WTC11 (cell line): ENCODE results near the gene DDX4. TPM values are rescaled to one million over a fixed set of nuclear protein-coding genes. Genes with fewer than 3 reads are reported as not detected.

Source experiments
- ATAC-seq: fragments of 200-7000 bp; cut with Tn5 transposase; 2 replicates; pipeline ENCODE4 v1.10.0; 2021; ENCODE audit warnings: mild to moderate bottlenecking, moderate library complexity
- CTCF ChIA-PET: fragments of 300-600 bp; sonication (Branson Sonifier 250); formaldehyde crosslinking; loops from one replicate; lab custom pipeline; 2021; ENCODE audit warnings: antibody characterized with exemption; lab: Charles Lee
- POLR2A ChIA-PET: fragments of 350-600 bp; sonication (Branson Sonifier 250); formaldehyde crosslinking; loops from one replicate; lab custom pipeline; 2021; ENCODE audit warnings: antibody characterized with exemption; lab: Charles Lee
- DNase-seq: peaks from one replicate; pipeline ENCODE4 v3.0.0; 2021; ENCODE audit warnings: low spot score
- H3K27ac Mint-ChIP-seq: 2 replicates; pipeline ENCODE4 v1.8.0; 2021; ENCODE audit warnings: mixed read lengths
- H3K27me3 Mint-ChIP-seq: 2 replicates; pipeline ENCODE4 v1.8.0; 2021; ENCODE audit warnings: low read depth, mild to moderate bottlenecking, moderate library complexity, mixed read lengths
- H3K36me3 Mint-ChIP-seq: 2 replicates; pipeline ENCODE4 v1.8.0; 2021; ENCODE audit warnings: mixed read lengths
- H3K4me1 Mint-ChIP-seq: 2 replicates; pipeline ENCODE4 v1.8.0; 2022; ENCODE audit warnings: mixed read lengths
- H3K4me3 Mint-ChIP-seq: 2 replicates; pipeline ENCODE4 v1.8.0; 2021; ENCODE audit warnings: mild to moderate bottlenecking, moderate library complexity, mixed read lengths
- H3K9me3 Mint-ChIP-seq: 2 replicates; pipeline ENCODE4 v1.8.0; 2021; ENCODE audit warnings: mixed read lengths
- ATF1 ChIP-seq: sonication (generic); formaldehyde crosslinking; IDR thresholded peaks from 2 replicates; pipeline ENCODE4 v1.8.1; 2023; ENCODE audit warnings: mild to moderate bottlenecking, moderate library complexity, missing genetic modification reagents
- CREM ChIP-seq: sonication (generic); formaldehyde crosslinking; IDR thresholded peaks from 2 replicates; pipeline ENCODE4 v1.8.1; 2022; ENCODE audit warnings: mild to moderate bottlenecking, missing genetic modification reagents, moderate library complexity
- ELF4 ChIP-seq: sonication (generic); formaldehyde crosslinking; IDR thresholded peaks from 2 replicates; pipeline ENCODE4 v1.8.1; 2022; ENCODE audit warnings: low read depth, mild to moderate bottlenecking, moderate library complexity, missing genetic modification reagents
- GTF2I ChIP-seq: fragments of 250-450 bp; sonication (Bioruptor Pico); conservative IDR thresholded peaks from 2 replicates; pipeline ENCODE4 v1.4.0; 2021; ENCODE audit warnings: mild to moderate bottlenecking
- IRF2 ChIP-seq: sonication (generic); formaldehyde crosslinking; IDR thresholded peaks from 2 replicates; pipeline ENCODE4 v1.8.0; 2022; ENCODE audit warnings: low read depth, missing genetic modification reagents, borderline replicate concordance
- NFATC4 ChIP-seq: fragments of 250-450 bp; sonication (Bioruptor Pico); IDR thresholded peaks from 2 replicates; pipeline ENCODE4 v1.9.0; 2021; ENCODE audit warnings: mild to moderate bottlenecking
- SMAD3 ChIP-seq: sonication (generic); formaldehyde crosslinking; IDR thresholded peaks from 2 replicates; pipeline ENCODE4 v1.8.0; 2022; ENCODE audit warnings: missing genetic modification reagents, mild to moderate bottlenecking, borderline replicate concordance
- TCF7 ChIP-seq: sonication (generic); formaldehyde crosslinking; IDR thresholded peaks from 2 replicates; pipeline ENCODE4 v1.8.0; 2022; ENCODE audit warnings: mild to moderate bottlenecking, low read depth, missing genetic modification reagents, moderate library complexity
- TEAD4 ChIP-seq: sonication (generic); formaldehyde crosslinking; IDR thresholded peaks from 2 replicates; pipeline ENCODE4 v1.8.0; 2022; ENCODE audit warnings: mild to moderate bottlenecking, missing genetic modification reagents
- ZBTB21 ChIP-seq: sonication (generic); formaldehyde crosslinking; IDR thresholded peaks from 2 replicates; pipeline ENCODE4 v1.8.1; 2023; ENCODE audit warnings: mild to moderate bottlenecking, missing genetic modification reagents, borderline replicate concordance
- ZNF232 ChIP-seq: sonication (generic); formaldehyde crosslinking; IDR thresholded peaks from 2 replicates; pipeline ENCODE4 v1.8.0; 2022; ENCODE audit warnings: mild to moderate bottlenecking, missing genetic modification reagents
- ZNF671 ChIP-seq: fragments of 250-450 bp; sonication (Bioruptor Pico); IDR thresholded peaks from 2 replicates; pipeline ENCODE4 v1.8.0; 2021; ENCODE audit warnings: mild to moderate bottlenecking
- total RNA-seq: library from RNA; stranded (reverse); gene quantifications from 3 replicates; pipeline ENCODE4 v1.2.3, GENCODE V29; 2021
- TF ChIP-seq, protein P1 (sequence below): sonication (generic); formaldehyde crosslinking; IDR thresholded peaks from 2 replicates; pipeline ENCODE4 v1.8.1; 2023; ENCODE audit warnings: mild to moderate bottlenecking, missing genetic modification reagents, moderate library complexity
- TF ChIP-seq, protein P2 (sequence below): fragments of 250-450 bp; sonication (Bioruptor Pico); IDR thresholded peaks from 2 replicates; pipeline ENCODE4 v1.9.0; 2021; ENCODE audit warnings: moderate library complexity, mild to moderate bottlenecking, inconsistent platforms, borderline replicate concordance
- TF ChIP-seq, protein P3 (sequence below): sonication (generic); formaldehyde crosslinking; IDR thresholded peaks from 2 replicates; pipeline ENCODE4 v1.8.0; 2022; ENCODE audit warnings: missing genetic modification reagents
- TF ChIP-seq, protein P4 (sequence below): sonication (generic); formaldehyde crosslinking; IDR thresholded peaks from 2 replicates; pipeline ENCODE4 v1.8.0; 2023; ENCODE audit warnings: mild to moderate bottlenecking, missing genetic modification reagents

The DDX4 gene
- total RNA-seq, 1 experiment from 2014 or later: not detected

DNA sequence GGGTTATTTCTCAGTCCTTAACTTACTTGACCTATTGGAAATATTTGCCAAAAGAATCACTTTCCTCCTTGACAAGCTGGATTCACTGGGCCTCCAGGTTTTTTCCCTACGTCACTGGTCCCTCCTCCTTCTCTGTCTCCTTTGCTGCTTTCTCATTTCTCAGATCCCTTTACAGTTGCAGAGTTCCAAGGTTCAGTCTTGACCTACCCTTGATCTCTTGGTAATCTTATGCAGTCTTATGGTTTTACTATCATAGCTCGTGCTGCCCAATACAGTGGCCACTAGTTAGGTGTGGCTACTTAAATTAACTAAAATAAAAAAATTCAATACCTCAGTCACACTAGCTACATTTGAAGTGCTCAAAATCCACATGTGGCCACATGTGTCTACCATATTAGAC is 37.1 kb upstream of the DDX4 start:
- POLR2A ChIA-PET: no interaction called here
- no peak for DNase-seq
- no peak overlapping the region for H3K4me3 Mint-ChIP-seq
- H3K27ac Mint-ChIP-seq: no peak overlapping the region
- H3K9me3 Mint-ChIP-seq: peaks cover 13% of the 10 kb centered on the region
- no peaks in the 10 kb centered on the region for H3K4me1 Mint-ChIP-seq
- H3K36me3 Mint-ChIP-seq: peaks cover 28% of the 10 kb centered on the region
- no peaks in the 10 kb centered on the region for H3K27me3 Mint-ChIP-seq
- no peak for ATAC-seq
- TF ChIP-seq ZNF232 (no peak), SMAD3 (CRISPR knock-in tag) (no peak), GTF2I (CRISPR knock-in tag) (no peak), CREM (CRISPR knock-in tag) (no peak), ZBTB21 (CRISPR knock-in tag) (no peak), ZNF671 (CRISPR knock-in tag) (no peak), NFATC4 (CRISPR knock-in tag) (no peak), ATF1 (CRISPR knock-in tag) (no peak)
- TF ChIP-seq, protein P1, sequence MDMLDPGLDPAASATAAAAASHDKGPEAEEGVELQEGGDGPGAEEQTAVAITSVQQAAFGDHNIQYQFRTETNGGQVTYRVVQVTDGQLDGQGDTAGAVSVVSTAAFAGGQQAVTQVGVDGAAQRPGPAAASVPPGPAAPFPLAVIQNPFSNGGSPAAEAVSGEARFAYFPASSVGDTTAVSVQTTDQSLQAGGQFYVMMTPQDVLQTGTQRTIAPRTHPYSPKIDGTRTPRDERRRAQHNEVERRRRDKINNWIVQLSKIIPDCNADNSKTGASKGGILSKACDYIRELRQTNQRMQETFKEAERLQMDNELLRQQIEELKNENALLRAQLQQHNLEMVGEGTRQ (CRISPR knock-in tag): no peak
- TF ChIP-seq, protein P2, sequence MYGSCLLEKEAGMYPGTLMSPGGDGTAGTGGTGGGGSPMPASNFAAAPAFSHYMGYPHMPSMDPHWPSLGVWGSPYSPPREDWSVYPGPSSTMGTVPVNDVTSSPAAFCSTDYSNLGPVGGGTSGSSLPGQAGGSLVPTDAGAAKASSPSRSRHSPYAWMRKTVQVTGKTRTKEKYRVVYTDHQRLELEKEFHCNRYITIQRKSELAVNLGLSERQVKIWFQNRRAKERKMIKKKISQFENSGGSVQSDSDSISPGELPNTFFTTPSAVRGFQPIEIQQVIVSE: no peak
- TF ChIP-seq, all 79 proteins: peak for 0
- CTCF ChIA-PET: interaction anchor here (1.3 kb wide), 1 partner anchor 9 kb away, joined by 3 read pairs; no protein-coding TSS in a partner anchor

DNA sequence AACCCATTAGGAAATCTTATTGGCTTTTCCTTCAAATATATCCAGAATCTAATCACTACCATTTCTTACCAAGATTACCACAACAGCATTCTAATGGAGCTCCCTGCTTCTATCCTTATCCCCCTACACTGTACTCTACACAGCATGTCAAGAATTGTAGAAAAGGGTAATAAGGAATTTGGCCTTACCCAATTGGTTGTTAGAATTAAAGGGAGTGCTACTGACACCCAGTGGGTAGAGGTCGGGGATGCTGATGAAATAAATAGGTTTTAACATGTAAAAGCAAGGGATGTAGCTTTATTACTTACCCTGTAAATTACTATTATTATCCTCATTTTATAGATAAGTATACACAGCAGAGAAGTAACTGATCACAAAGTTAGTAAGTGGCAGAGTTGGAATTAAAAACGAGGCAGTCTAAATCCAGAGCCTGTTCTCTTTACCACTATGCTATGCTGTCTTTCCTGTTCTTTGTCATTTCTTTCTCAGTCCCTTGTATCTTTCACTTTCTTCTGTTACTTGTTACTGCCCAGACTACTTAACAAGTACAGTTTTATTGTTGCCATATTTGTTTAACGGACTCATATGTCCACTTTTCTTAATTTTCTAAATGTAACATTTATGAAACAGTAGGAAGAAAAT is 36.3 kb upstream of the DDX4 start:
- Mint-ChIP-seq H3K9me3 (peaks cover 13% of the 10 kb centered on the region), H3K4me1 (no peaks in the 10 kb centered on the region), H3K4me3 (no peak overlapping the region), H3K27me3 (no peaks in the 10 kb centered on the region), H3K27ac (no peak overlapping the region), H3K36me3 (peaks cover 28% of the 10 kb centered on the region)
- TF ChIP-seq ELF4 (CRISPR knock-in tag): no peak
- TF ChIP-seq TCF7 (CRISPR knock-in tag): no peak
- TF ChIP-seq, protein P3, sequence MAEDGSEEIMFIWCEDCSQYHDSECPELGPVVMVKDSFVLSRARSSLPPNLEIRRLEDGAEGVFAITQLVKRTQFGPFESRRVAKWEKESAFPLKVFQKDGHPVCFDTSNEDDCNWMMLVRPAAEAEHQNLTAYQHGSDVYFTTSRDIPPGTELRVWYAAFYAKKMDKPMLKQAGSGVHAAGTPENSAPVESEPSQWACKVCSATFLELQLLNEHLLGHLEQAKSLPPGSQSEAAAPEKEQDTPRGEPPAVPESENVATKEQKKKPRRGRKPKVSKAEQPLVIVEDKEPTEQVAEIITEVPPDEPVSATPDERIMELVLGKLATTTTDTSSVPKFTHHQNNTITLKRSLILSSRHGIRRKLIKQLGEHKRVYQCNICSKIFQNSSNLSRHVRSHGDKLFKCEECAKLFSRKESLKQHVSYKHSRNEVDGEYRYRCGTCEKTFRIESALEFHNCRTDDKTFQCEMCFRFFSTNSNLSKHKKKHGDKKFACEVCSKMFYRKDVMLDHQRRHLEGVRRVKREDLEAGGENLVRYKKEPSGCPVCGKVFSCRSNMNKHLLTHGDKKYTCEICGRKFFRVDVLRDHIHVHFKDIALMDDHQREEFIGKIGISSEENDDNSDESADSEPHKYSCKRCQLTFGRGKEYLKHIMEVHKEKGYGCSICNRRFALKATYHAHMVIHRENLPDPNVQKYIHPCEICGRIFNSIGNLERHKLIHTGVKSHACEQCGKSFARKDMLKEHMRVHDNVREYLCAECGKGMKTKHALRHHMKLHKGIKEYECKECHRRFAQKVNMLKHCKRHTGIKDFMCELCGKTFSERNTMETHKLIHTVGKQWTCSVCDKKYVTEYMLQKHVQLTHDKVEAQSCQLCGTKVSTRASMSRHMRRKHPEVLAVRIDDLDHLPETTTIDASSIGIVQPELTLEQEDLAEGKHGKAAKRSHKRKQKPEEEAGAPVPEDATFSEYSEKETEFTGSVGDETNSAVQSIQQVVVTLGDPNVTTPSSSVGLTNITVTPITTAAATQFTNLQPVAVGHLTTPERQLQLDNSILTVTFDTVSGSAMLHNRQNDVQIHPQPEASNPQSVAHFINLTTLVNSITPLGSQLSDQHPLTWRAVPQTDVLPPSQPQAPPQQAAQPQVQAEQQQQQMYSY (CRISPR knock-in tag): no peak
- TF ChIP-seq TEAD4 (CRISPR knock-in tag): no peak
- TF ChIP-seq GTF2I (CRISPR knock-in tag): no peak
- TF ChIP-seq, protein P4, sequence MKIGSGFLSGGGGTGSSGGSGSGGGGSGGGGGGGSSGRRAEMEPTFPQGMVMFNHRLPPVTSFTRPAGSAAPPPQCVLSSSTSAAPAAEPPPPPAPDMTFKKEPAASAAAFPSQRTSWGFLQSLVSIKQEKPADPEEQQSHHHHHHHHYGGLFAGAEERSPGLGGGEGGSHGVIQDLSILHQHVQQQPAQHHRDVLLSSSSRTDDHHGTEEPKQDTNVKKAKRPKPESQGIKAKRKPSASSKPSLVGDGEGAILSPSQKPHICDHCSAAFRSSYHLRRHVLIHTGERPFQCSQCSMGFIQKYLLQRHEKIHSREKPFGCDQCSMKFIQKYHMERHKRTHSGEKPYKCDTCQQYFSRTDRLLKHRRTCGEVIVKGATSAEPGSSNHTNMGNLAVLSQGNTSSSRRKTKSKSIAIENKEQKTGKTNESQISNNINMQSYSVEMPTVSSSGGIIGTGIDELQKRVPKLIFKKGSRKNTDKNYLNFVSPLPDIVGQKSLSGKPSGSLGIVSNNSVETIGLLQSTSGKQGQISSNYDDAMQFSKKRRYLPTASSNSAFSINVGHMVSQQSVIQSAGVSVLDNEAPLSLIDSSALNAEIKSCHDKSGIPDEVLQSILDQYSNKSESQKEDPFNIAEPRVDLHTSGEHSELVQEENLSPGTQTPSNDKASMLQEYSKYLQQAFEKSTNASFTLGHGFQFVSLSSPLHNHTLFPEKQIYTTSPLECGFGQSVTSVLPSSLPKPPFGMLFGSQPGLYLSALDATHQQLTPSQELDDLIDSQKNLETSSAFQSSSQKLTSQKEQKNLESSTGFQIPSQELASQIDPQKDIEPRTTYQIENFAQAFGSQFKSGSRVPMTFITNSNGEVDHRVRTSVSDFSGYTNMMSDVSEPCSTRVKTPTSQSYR (CRISPR knock-in tag): no peak
- TF ChIP-seq IRF2 (CRISPR knock-in tag): no peak
- ATAC-seq: peak; percentile 56; the same call in 1 of the 2 replicates
- CTCF ChIA-PET: interaction anchor here (1.3 kb wide), 1 partner anchor 10 kb away, joined by 3 read pairs; no protein-coding TSS in a partner anchor
- POLR2A ChIA-PET: no interaction called here
- DNase-seq: no peak
